Measurements from ENCODE around the gene LY6G6D. TPM values are rescaled to one million over a fixed set of nuclear protein-coding genes. Genes with fewer than 3 reads are reported as not detected.

Gene LY6G6D
- total and polyA plus RNA-seq, 2 donors (not counting 1 experiment from before 2014, with no cell fraction given) = not detected

- H3K79me2 ChIP-seq (ENCODE audit: control insufficient read depth, insufficient read depth, low read length) = peaks cover 52% of the 10 kb centered on the region
These were observed 21.0 kb downstream of the LY6G6D start, which contains the start of gene CLIC1 for GRCh38 chr6:31736021-31736767. Gene CLIC1, minus strand, starts transcription at chr6:31736530. Its CDS starts 230 bp downstream, at chr6:31736300.

GRCh38 chr6:31736768-31737314 is 21.7 kb downstream of the LY6G6D start:
- H3K4me3 ChIP-seq (replicated peaks in 1 of 4; ENCODE audit: control extremely low read depth in 1 of 4, insufficient read depth in 1 of 4, low read depth in 3 of 4, low read length in 4 of 4) = peak overlapping the region; percentile 89 to 99 (median 97)
- H3K27ac ChIP-seq (ENCODE audit: insufficient read depth, low read length) = peak overlapping the region; percentile 88
- H3K4me1 ChIP-seq (ENCODE audit: control insufficient read depth, extremely low read depth, insufficient read depth, low read length) = peaks cover 32% of the 10 kb centered on the region
- H4K20me1 ChIP-seq (ENCODE audit: control insufficient read depth, extremely low read depth, insufficient read depth, low read length) = no peaks in the 10 kb centered on the region
- TF ChIP-seq CTCF (conservative IDR thresholded peaks at IDR 0.05 in 1 of 2, IDR thresholded peaks at IDR 0.05 in 1 of 2; ENCODE audit: low read depth in 1 of 2, low read length in 2 of 2) = no peak
- TF ChIP-seq EZH2 (IDR thresholded peaks at IDR 0.05; ENCODE audit: low read length, missing control alignments) = no peak
- peaks cover 15% of the 10 kb centered on the region for H3K36me3 ChIP-seq (ENCODE audit: control insufficient read depth, insufficient read depth, low read length)
- no peak for DNase-seq (ENCODE audit: low read depth in 2 of 2)
- H3K9me3 ChIP-seq (ENCODE audit: control insufficient read depth, insufficient read depth, low read depth, low read length) = no peaks in the 10 kb centered on the region
- H3K27me3 ChIP-seq (ENCODE audit: control insufficient read depth, insufficient read depth, low read length) = no peaks in the 10 kb centered on the region
- peak overlapping the region; percentile 41 for H2AFZ ChIP-seq (ENCODE audit: low read length)
- peak overlapping the region; percentile 98 for H3K4me2 ChIP-seq (ENCODE audit: extremely low read depth, insufficient read depth, low read length)
- H3K9ac ChIP-seq (ENCODE audit: insufficient read depth, low read length) = peak overlapping the region; percentile 77
- peaks cover 52% of the 10 kb centered on the region for H3K79me2 ChIP-seq (ENCODE audit: control insufficient read depth, insufficient read depth, low read length)

More at GRCh38 chr6:31736021-31736767, 21.0 kb downstream of the LY6G6D start, which contains the start of gene CLIC1:
- DNase-seq (ENCODE audit: low read depth in 2 of 2) = peak; percentile 79 to 83
- no peaks in the 10 kb centered on the region for H3K9me3 ChIP-seq (ENCODE audit: control insufficient read depth, insufficient read depth, low read depth, low read length)
- H3K36me3 ChIP-seq (ENCODE audit: control insufficient read depth, insufficient read depth, low read length) = peaks cover 18% of the 10 kb centered on the region
- H3K9ac ChIP-seq (ENCODE audit: insufficient read depth, low read length) = peak within 1 kb of the TSS; percentile 77
- H3K4me1 ChIP-seq (ENCODE audit: control insufficient read depth, extremely low read depth, insufficient read depth, low read length) = peaks cover 32% of the 10 kb centered on the region
- peak within 1 kb of the TSS; percentile 89 to 99 (median 97) for H3K4me3 ChIP-seq (replicated peaks in 1 of 4; ENCODE audit: control extremely low read depth in 1 of 4, insufficient read depth in 1 of 4, low read depth in 3 of 4, low read length in 4 of 4)
- H4K20me1 ChIP-seq (ENCODE audit: control insufficient read depth, extremely low read depth, insufficient read depth, low read length) = no peaks in the 10 kb centered on the region
- no peaks in the 10 kb centered on the region for H3K27me3 ChIP-seq (ENCODE audit: control insufficient read depth, insufficient read depth, low read length)
- peak within 1 kb of the TSS; percentile 88 for H3K27ac ChIP-seq (ENCODE audit: insufficient read depth, low read length)
- TF ChIP-seq EZH2 (IDR thresholded peaks at IDR 0.05; ENCODE audit: low read length, missing control alignments) (no peak), CTCF (conservative IDR thresholded peaks at IDR 0.05 in 1 of 2, IDR thresholded peaks at IDR 0.05 in 1 of 2; ENCODE audit: low read depth in 1 of 2, low read length in 2 of 2) (no peak)
- peak within 1 kb of the TSS; percentile 98 for H3K4me2 ChIP-seq (ENCODE audit: extremely low read depth, insufficient read depth, low read length)
- peak within 1 kb of the TSS; percentile 63 for H2AFZ ChIP-seq (ENCODE audit: low read length)

DNA sequence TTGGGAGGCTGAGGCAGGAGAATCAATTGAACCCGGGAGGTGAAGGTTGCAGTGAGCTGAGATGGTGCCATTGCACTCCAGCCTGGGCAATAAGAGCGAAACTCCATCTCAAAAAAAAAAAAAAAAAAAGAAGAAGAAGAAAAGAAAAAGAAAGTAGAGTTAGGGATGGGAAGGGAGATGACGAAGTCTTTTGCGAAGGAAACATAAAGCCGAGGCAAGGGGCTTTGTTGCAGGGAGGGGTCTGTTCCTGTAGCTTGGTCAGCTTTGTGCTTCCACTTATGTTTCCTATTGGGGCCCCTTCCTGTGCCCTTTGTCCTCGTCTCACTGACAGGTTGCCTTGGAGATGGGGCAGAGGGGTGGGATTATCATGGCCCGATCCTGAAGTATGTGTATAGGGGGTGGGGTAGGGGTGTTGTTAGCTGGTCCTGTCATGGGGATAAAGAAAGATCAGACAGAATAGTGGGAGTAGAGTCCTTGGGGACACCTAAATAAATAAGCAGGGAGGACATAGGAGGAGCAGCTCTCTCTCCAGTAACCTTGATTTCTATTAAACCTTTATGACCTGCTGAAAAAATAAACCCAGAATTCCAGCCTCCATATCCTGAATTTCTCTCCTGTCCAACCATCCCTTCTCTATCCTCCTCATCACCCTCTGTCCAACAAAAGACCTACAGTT is 22.3 kb downstream of the LY6G6D start:
- Histone ChIP-seq H3K9me3 (ENCODE audit: control insufficient read depth, insufficient read depth, low read depth, low read length) (no peaks in the 10 kb centered on the region), H3K27me3 (ENCODE audit: control insufficient read depth, insufficient read depth, low read length) (no peaks in the 10 kb centered on the region), H3K4me3 (replicated peaks in 1 of 4; ENCODE audit: control extremely low read depth in 1 of 4, insufficient read depth in 1 of 4, low read depth in 3 of 4, low read length in 4 of 4) (peak overlapping the region in 1 of 4 experiments; percentile 19), H3K27ac (ENCODE audit: insufficient read depth, low read length) (peak overlapping the region; percentile 79), H4K20me1 (ENCODE audit: control insufficient read depth, extremely low read depth, insufficient read depth, low read length) (no peaks in the 10 kb centered on the region), H3K36me3 (ENCODE audit: control insufficient read depth, insufficient read depth, low read length) (peaks cover 9% of the 10 kb centered on the region), H3K4me1 (ENCODE audit: control insufficient read depth, extremely low read depth, insufficient read depth, low read length) (peaks cover 31% of the 10 kb centered on the region), H3K79me2 (ENCODE audit: control insufficient read depth, insufficient read depth, low read length) (peaks cover 48% of the 10 kb centered on the region), H2AFZ (ENCODE audit: low read length) (no peak overlapping the region), H3K9ac (ENCODE audit: insufficient read depth, low read length) (no peak overlapping the region), H3K4me2 (ENCODE audit: extremely low read depth, insufficient read depth, low read length) (peak overlapping the region; percentile 49)
- peak in 1 of 2 donors; percentile 65 for DNase-seq (ENCODE audit: low read depth in 2 of 2)
- TF ChIP-seq EZH2 (IDR thresholded peaks at IDR 0.05; ENCODE audit: low read length, missing control alignments) = no peak
- TF ChIP-seq CTCF (conservative IDR thresholded peaks at IDR 0.05 in 1 of 2, IDR thresholded peaks at IDR 0.05 in 1 of 2; ENCODE audit: low read depth in 1 of 2, low read length in 2 of 2) = no peak

All from fibroblast of lung (primary cell).